ENCODE measurements around the gene RICTOR.

RICTOR gene

GRCh38 chr5:38953426-38954012 lies 120.7 kb downstream of the RICTOR start:
- no peak overlapping the region for H3K4me3 ChIP-seq (replicated peaks in 1 of 2; ENCODE audit: low read depth in 2 of 2, low read length in 2 of 2)
- no peak for TF ChIP-seq CTCF (IDR thresholded peaks at IDR 0.05; ENCODE audit: low read depth, low read length)
- no peak for DNase-seq (ENCODE audit: low read depth in 2 of 2)

GRCh38 chr5:38948501-38948900 lies 125.7 kb downstream of the RICTOR start:
- no peak for TF ChIP-seq CTCF (IDR thresholded peaks at IDR 0.05; ENCODE audit: low read depth, low read length)
- H3K4me3 ChIP-seq (replicated peaks in 1 of 2; ENCODE audit: low read depth in 2 of 2, low read length in 2 of 2) = no peak overlapping the region
- peak; percentile 51 to 79 for DNase-seq (ENCODE audit: low read depth in 2 of 2)

GRCh38 chr5:38944282-38944681 lies 129.9 kb downstream of the RICTOR start:
- no peak for DNase-seq (ENCODE audit: low read depth in 2 of 2)
- TF ChIP-seq CTCF (IDR thresholded peaks at IDR 0.05; ENCODE audit: low read depth, low read length) = no peak
- no peak overlapping the region for H3K4me3 ChIP-seq (replicated peaks in 1 of 2; ENCODE audit: low read depth in 2 of 2, low read length in 2 of 2)

GRCh38 chr5:38941912-38942311 lies 132.3 kb downstream of the RICTOR start:
- DNase-seq (ENCODE audit: low read depth in 2 of 2) = no peak
- TF ChIP-seq CTCF (IDR thresholded peaks at IDR 0.05; ENCODE audit: low read depth, low read length) = no peak
- no peak overlapping the region for H3K4me3 ChIP-seq (replicated peaks in 1 of 2; ENCODE audit: low read depth in 2 of 2, low read length in 2 of 2)

GRCh38 chr5:38940230-38940858 lies 133.9 kb downstream of the RICTOR start:
- no peak for DNase-seq (ENCODE audit: low read depth in 2 of 2)
- TF ChIP-seq CTCF (IDR thresholded peaks at IDR 0.05; ENCODE audit: low read depth, low read length) = no peak
- no peak overlapping the region for H3K4me3 ChIP-seq (replicated peaks in 1 of 2; ENCODE audit: low read depth in 2 of 2, low read length in 2 of 2)

- no peak for TF ChIP-seq CTCF (IDR thresholded peaks at IDR 0.05; ENCODE audit: low read depth, low read length)
- no peak overlapping the region for H3K4me3 ChIP-seq (replicated peaks in 1 of 2; ENCODE audit: low read depth in 2 of 2, low read length in 2 of 2)
- no peak for DNase-seq (ENCODE audit: low read depth in 2 of 2)
Measured at GRCh38 chr5:38938973-38939372, 135.2 kb downstream of the RICTOR start.

- no peak for TF ChIP-seq CTCF (IDR thresholded peaks at IDR 0.05; ENCODE audit: low read depth, low read length)
- DNase-seq (ENCODE audit: low read depth in 2 of 2) = peak; percentile 26 to 37
- no peak overlapping the region for H3K4me3 ChIP-seq (replicated peaks in 1 of 2; ENCODE audit: low read depth in 2 of 2, low read length in 2 of 2)
Measured at GRCh38 chr5:38938424-38938823, 135.8 kb downstream of the RICTOR start.
